GM19438 (cell line): ENCODE data around the gene RTN4R.
"Not testable (repeated sequence)": the region's sequence is repeated elsewhere in the genome, so short reads cannot be mapped to it uniquely, and the experiment has no call there.

Experiments used
- ATAC-seq: cut with Tn5 transposase; IDR thresholded peaks from one replicate; pipeline ENCODE4 v1.9.1; 2021; ENCODE audit warnings: low read depth; ENCODE audit not compliant: unreplicated experiment

RTN4R gene

DNA sequence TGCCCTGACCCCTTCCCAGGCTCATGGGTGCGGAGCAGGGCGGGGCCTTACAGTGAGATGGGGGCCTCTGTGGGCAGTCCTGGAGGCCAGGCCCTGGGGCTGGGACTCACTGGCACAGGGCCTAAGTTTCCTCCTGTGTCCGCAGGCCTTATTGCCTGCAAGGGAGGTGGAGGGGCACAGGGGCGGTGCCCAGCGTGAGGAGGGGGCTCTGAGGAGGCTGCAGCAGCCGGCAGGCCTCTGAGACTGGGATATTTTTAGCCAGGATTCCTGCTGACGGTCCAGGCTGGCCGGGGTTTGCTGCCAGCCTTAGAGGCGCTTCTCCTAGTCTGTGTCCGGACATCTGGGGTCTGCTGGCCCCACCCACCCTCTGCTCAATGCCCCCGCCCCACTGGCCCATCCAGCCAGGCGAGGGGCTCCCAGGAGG lies 5.7 kb upstream of the RTN4R start:
- ATAC-seq = no peak

DNA sequence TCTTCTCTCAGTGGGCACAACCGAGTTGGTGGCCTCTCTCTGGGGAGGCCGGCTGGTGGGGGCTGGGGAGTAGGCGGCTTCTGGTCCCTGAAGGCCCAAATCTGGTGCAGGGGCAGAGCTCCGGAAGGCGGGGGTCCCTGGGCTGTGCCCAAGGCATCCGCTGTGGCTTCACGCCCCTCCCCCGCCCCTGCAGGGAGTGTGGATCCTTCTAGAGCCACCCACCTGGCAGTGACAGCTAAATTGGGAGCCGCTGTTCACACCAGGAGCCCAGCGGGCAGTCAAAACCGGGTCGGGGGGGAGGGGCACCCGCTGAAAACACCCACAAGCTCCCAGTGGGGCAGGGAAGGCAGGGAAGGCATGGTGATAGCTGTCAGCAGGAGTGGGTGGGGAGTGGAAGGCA lies 4.6 kb upstream of the RTN4R start:
- no peak for ATAC-seq

DNA sequence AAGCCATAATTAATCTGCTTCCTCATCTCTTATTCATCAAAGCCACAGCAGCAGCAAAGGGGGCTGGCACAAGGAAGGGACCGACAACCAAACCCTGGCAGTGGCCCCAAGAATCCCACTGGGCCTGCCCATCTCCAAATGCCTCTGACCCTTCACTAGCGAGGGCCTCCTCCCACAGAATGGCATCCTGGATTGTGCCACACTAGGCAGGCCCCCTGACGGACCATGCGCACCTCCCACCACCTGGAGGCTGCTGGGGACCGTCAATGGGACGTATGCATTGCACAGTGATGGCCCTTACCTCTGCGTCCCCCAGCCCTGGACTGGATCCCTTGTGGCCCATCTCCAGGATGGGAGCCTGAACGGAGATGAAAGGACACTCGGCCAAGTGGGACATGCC lies 4.1 kb upstream of the RTN4R start:
- ATAC-seq = no peak

DNA sequence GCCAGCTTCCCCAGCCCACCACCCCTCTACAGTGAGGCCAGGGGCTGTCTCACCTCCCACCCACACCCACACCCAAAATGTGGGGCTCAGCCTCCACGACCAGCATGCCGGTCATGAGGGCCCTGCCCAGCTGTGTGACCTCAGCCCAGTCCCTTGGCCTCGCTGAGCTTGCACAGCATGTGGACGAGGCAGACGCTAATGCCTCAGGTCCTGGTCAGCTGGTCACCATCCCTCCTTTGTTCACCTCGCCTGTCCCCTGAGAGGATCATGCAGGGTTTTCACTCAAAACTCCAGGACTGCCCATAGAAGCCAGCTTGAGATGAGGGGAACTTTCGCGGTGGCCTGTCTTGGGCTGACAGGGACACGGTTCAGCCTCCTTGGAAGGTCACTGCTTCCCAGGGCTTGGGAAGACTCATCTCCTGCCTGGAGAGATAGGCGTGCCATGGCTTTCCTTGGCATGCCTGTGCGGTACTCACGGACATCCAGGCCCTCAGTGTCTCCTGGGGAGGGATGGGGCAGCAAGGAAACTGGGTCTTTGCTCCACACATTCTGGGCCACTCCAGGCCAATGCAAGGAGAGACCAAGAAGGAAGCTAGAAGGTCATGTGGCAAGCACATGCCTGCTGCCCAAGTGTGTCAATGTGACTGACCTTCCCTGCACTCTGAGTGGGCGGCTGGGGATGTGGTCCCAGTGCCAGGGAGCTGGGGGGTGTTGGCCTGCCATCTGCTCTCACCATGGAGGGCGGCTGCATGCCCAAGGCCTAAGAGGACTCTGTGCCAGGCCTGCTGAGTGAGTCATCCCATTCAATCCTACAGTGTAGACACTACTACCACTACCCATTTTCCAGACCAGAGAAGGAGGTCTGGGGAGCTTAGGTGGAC lies 3.2 kb upstream of the RTN4R start:
- no peak for ATAC-seq

DNA sequence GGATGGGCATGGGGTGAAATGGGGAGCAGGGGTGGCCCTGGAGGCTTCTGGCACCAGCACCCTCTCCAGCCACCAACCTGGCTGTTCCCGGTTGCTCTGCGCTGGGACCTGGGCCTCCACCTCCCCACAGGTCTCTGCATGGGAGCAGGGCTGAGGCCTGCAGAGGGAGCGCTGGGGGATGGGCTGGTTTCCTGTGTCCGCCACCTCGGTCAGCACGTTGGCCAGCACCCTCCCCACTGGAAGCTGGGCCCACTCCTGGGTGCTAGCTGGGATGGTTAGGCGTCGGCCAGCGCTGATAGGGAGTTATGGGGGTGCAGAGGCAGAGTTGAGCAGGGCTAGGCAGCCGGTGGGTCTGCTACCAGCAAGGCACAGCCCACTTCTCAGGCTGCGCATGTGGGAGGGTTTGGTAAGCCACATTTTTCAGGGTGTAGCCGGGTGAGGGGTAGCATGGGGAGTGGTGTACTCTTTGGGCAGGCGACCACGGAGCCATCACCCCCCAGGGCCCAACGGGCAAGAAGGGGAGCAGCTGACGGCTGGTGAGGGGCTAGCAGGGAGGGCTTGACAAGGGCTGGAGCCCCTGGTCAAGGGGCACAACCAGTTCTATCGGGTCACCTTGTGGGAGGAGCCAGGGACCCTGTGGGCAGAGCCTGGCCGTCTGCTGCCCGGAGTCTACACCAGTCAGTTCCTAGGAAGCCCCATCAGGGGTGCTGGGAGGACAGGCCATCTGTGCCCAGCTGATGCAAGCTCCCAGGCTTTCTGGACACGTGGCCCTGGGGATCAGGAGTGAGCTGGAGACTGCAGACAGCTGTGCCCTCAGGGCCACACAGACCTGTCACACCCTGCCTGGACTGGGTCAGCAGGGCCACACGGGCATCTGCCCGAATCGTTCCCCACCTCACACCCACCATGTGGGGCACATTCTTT lies 2.3 kb upstream of the RTN4R start:
- ATAC-seq = not testable (repeated sequence)

DNA sequence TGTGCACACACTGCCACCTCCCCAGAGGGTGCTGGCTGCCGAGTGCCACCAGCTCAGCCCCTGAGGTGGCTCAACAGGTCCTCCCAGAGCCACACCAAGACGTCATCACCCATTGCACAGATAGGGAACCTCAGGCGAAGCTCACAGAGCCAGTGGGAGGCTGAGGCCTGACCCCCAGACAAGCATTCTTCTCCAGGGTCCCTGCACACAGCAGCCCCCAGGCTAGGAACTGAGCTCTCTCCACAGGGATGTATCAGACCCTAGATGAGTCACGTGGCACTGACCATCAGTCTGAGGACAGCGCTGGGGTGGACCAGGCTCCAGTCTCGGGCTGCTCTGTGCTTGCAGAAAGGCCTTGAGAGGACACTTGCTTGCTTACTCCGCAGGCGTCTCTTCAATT lies 1.6 kb upstream of the RTN4R start:
- ATAC-seq = not testable (repeated sequence)

DNA sequence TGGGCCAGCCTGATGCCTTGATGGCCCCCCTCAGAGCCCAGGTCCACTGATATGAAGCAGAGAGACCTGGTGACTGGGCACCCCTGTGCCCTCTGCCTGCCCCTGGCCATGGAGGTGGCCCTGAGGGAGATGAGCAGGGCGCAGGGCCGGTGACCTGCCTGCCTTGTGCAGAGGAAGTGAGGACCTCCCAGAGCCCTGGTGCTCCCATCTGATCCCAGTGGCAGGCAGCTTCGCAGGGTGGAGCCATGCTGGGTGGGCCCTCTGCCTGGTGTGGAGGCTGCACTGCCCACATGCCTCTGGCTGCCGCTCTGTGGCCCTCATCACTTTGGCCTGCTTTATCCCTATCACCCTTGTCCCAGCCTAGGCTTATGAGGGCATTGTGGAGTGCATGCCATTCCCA lies 1.1 kb upstream of the RTN4R start:
- ATAC-seq = not testable (repeated sequence)

DNA sequence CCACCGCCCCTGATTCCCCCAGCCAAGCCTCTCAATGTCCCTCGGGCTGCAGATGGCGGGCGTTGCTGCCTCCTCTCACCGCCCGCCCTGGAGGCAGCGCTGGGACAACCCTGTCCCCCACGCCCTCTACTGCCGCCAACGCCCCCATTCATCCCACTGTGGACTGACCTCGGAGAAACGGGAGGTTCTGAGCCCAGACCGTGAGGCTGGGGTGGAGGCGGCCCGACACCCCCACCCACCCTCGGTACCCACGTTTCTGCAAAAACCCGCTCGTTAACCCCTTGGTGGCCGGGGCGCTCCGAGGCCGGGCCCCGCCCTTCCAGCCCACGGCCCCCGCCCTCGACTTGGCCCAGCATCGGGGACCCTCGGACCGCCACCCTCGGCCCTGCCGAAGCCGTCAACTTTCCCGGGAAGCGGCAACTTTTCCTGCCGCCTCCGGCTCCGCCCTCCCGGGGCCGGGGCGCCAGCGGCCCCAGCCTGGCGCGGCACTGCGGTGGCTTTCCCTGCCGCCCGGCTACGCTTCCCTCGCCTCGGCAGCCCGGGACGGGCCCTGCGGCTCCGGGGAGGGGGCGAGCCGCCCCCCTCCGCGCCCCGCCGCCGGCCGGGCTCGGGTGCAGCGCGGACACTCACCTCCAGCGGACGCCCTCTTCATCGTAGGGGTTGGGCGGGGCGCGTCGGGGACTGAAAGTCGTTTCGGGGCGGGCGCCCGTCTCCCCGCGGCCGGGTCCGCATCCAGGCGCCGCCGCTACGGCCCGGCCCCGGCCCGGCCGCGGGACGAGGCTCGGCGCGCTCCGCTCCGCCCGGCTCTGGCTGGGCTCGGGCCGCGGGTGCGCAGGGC lies 458 bp downstream of the RTN4R start:
- ATAC-seq = no peak

DNA sequence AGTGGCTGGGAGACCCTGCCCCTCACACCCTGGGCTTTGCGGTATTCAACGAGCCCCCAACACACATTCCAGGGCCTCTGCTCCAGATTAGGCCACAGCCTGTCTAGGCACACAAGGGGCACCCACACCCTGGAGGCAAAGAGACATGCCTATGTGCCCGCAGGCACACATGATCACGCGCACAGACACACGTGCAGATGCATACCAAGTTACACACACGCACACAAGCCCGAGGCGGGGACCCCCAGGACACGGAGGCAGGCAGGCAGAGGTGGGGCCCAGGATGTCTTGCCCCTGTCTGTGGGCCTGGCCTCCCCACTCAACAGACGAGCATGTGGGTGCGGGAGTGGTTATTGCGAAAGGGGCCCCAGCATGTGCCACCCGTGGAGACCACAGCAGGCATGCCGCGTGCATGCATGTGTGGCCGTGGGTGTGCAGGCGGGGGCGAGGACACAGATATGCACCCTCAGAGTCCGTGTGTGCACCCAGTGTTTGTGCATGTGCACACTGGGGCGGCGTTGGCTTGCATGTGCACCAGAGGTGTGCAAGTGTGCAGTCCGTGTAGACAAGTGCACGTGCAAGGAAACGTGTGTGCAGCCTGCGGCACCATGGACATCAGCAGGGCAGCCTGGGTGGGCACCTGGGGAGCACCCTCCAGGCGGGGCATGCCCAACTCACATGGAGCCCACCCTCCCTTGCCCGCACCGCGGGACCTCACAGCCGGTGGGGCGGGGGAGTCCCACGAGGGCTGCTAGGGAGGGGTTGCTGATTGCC lies 1.3 kb downstream of the RTN4R start:
- ATAC-seq = not testable (repeated sequence)

DNA sequence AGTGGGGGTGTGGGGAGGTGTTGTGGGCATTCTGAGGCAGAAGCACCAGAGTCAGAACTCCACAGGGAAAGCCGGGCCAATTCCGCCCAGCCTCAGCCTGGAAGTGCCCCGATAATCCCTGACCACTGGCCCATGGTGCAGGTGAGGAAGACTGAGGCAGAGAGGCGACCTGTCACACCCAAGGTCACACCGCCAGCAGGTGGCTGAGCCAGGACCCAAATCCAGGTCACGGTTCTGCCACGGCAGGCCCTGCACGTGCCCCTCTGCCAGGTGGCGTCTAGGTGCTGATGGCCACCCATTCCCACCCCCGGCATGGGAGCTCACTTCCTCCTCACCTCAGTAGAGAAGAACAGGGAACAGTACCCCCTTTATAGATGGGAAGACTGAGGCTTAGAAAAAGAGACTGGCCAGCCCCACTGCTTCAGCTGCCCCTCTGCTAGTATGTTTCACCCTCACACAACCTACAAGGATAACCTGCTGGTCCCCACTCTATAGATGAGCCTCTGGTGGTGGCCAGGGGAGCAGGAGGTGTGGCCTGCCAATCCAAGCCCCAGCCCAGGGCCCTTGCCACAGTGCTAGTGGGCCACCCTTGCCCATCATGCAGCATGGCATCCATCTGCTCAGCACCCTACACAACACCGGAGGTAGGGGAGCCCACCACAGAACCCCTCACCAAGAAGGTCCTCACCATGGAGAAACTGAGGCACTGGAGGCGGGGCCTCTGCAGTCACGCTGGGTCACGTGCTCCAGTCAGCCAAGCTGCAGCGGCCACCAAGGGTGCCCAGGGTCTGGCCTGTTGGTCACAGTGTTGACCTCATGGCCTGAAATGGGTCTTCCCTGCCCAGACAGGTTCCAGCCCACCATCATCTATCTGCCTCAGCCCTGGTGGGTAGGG lies 2.1 kb downstream of the RTN4R start:
- not testable (repeated sequence) for ATAC-seq

DNA sequence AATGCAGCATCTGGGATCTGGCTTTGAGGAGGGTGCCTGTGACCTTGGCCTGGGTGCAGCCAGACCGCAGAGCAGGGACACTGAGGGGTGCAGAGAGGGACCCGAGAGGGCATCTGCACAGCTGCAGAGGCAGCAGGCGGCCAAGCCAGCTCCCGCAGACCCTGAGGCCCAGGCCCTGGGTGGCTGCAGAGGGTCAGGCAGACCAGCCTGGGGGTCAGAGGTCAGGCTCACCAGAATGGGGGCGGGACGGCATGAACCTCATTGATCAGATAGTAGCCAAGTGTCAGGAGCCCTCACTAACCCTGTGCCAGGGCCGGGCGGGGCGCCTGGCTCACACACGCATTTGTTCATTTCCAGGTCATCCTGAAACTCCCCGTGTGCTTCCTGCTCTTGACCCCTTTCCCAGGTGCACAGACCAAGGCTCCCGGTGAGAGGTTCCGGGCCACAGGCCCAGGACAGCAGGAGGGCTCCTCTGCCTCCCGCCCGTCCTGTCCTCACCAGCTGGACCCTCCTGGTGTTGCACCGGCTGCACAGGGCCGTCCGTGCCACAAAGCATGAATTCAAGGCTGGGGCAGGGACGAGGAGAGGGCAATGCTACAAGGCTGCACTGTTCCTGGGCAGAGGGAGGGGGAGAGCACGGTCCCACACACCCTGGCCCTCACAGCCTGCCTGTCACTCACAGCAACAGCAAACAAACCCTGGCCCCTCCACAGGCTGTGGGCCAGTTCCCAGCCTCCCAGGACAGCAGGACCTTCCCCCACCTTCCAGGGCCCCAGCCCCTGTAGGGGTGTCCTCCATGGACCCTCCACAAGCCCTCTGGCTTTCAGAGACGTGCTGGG lies 3.3 kb downstream of the RTN4R start:
- no peak for ATAC-seq

DNA sequence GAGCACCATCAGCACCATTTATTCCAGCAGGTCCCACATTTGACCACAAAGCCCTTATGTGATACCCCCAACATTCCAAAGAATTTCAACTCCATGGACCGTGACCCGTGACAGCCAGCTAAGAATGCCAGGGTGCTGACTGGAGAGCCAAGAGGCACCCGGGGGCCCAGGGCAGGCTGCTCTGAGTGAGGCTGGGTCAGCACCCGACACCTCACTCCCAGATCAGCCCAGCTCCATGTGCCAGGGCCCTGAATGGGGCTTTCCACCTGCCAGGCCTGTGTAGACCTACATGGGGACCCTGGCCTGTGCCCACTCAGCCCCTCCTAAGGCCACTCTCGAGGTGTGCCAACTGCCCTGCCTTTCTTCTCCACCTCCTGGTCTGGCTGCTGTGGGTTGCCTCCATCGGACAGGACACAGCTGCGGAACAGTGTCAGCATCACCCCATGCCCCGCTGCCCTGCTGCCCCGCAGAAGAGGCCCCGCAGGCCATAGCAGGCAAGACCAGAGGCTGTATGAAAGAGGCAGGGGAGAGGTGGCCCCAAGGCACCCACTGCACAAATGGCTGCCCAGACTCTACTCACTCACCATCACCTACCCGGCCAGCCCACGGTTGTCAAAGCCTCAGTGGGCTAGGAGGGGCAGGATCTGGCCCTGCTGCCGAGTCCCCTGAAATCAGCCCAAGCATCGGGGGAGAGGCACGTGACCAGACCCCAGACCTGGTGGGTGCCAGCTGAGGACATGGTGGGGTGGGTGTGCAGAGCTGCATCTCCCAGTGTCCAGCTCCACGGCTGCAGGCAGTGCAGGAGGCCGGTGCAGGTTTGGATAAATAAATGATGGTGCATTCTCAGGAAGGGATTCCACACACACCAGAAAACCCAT lies 4.5 kb downstream of the RTN4R start:
- not testable (repeated sequence) for ATAC-seq

DNA sequence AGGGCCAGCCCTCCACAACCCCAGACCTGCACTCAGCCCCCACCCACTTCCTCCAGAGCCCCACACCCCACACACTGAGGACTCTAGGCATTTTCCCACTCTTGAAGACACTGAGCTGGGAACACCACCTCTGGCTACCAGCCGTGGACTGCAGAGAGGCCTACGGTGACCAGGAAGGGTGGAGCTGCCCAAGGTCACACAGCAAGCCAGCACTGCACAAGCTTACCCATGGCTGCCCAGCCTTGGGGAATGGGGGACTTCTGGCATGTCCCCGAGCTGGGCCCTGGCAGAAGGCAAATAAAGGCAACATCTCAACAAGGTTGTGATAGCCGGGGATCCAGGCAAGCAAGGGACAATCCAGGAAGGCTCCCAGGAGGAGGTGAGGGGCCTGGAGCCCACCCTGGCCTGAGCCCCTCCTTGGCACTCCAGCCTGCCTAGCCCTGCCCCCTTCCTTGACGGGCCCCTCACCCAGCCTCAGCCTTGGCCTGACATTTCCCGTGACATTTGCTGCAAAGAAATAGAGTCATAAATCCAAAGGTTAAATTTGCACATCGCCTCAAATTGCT lies 5.5 kb downstream of the RTN4R start:
- no peak for ATAC-seq

DNA sequence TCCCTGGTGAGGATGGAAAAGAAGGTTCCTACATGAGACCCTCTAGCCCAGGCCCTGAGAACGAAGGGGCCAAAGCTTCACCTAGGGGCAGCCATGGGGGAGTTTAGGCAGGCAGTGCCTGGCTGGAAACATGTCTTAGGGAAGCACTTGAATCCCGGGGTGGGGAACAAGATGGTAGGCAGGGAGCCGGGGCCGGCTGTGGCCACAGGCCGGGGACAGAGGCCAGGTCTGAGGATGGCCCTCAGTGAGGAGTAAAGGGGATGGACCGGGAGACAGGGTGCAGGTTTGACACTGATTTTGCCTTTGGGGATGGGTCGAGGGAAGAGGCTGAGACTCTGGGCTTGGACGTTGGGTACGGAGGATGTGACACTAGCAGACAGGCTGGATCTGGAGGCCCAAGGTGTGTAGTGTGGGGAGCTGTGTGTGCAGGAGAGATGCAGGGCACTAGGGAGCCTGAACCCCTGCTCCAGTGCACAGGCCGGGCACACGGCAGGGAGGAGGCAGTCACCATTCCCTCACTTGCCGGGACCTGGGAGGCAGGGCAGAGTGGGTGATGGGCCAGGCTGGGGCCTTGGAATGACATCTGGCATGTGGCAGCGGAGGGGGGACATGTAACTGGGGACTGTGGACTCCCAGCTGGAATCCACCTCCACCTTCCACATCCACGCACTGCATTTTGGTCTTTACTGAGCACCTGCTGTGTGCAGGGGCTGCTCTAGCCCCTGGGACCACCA lies 6.1 kb downstream of the RTN4R start:
- ATAC-seq = no peak

DNA sequence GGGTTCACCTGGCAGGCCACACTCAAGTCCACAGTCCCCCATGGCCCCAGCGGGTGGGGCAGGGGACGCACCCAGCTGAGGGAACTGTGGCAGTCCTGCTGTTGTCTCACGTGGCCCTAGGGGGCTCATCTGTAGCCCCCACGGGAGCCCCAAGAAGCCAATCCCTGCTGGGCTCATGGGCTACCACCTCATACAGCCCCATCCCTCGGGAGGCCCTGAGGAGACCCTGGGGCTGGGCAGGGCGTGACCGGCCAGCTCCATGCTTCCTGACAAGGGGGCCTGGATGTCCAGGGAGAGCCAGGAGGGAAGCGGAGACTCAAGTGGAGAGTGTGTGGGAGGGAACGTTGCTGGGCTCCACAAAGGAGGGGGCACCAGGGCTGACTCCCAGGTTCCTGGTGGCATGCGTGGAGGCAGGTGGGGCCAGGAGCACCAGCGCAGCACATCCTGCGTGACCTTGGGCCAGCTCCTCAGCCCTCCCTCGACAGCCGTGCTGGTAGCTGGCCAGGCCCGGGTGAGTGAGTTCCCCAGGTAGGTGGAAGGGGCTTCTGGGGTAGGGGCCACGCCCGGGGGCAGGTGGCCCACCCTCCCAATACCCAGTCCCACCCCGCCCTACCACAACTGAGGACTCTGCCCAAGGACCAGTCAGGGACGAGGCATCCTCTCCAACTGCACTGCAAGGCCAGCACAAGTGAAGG lies 7.9 kb downstream of the RTN4R start:
- ATAC-seq = no peak

DNA sequence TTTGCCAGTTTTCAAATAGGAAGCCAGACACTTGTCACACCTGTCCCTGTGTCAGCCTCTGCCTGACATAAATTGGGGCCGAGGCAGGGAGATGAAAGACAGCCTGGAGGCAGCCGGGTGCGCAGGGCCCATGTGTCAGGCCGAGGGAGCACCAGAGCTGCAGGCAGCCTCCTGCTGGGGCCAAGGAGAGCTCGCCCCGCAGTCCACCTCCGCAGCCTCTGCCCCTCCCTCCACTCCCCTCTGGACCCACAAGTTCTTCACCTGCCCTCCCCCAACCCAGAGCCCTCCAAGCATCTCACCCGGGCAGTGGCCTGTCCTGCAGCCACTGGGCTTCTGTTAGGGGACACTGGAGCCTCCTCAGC lies 8.8 kb downstream of the RTN4R start:
- no peak for ATAC-seq
